ENCODE results near the gene CHST2.

CHST2 gene

DNA sequence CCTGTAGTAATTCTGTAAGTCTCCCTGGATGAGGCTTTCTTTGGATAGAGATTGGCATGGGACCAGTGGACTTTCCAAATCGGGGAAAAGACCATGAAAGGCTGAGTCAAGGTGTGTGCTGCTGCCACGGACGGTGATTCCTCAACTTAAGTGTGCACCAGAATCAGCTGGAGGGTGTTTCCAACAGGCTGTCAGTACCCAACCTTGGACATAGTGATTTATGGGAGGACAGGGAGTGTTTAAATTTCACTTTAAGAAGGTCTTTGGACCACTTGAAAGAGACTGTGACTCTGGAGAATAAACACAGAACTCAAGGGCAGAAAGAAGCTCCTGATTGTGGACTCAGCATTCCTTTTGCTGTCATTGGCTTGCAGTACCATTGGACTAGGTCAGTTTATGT is 20.4 kb upstream of the CHST2 start:
- DNase-seq (ENCODE audit: low read depth) = no peak

DNA sequence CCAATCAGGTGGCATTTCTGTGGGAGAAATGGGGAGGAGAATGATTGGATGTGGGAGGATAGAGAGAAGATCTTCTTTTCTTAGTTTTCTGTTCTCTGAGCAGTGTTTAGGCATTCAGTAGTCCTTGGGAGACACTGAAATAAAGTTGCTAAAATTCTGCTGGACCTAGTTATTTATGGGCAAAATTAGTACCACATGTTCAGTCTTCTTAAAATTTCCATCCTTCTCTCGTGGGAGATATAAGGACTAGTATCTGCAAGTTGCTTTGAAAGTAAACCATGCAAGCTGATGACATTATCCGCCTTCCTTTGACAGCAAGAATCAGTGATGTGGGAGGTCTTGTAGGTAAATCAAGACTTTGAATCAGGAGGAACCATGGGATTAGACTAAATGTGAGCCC is 19.9 kb upstream of the CHST2 start:
- DNase-seq (ENCODE audit: low read depth) = no peak

DNA sequence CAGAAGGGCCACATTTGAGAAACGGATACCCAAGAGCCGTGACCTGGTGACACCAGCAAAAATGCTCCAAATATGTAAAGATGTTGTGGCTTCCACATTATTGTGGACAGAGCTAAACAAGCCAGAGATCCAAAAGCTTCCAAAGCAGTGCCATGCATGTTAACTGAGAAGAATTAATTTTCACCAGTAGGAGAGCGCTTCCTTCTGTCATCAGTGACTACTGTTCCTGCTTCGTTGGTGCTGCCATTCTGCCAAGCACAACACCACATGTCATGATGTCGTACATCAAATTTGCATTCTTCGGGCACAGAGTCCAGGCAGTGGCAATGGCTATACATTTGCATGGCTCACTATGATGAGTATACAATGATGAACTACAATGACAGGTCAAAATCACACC is 19.1 kb upstream of the CHST2 start:
- no peak for DNase-seq (ENCODE audit: low read depth)

DNA sequence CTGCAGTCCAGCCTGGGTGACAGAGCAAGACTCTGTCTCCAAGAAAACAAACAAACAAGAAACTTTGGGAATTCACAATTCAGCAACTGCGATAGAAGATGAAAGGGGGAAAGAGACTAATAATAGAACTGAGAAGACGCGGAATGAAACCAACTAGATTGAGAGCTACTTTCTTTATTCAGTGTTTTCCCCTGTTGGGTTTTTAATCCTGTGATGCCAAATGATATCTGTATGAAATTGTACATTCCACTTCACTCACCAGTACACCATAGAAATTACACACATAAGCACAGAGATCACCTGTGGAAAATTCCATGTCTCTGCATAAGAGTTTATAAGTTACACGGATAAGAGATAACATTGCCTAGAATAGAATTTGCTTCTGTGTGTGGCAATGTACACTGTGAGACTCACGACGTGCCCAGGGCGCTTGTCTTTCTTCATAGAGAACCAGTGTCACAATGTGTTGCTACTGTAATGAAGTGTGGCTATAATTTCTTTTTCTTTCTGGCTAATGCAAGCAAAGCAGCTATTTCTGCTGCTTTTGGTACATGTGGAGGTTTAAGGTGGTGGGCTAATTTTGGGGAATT is 17.7 kb upstream of the CHST2 start:
- no peak for DNase-seq (ENCODE audit: low read depth)

DNA sequence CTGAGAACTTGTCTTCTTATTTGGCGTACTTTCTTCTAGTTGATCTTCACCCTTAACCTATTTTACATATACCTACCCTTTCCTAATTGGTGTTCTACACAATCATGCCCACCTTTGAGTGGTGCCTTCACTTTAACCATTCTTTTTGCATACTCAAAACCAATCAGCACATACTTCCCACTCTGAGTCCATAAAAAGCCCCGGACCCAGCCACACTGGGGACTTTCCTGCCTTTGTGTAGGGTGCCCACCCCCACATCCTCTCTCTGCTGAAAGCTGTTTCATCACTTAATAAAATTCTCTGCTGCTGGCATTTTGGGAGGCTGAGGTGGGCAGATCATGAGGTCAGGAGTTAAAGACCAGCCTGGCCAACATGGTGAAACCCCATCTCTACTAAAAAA is 15.9 kb upstream of the CHST2 start:
- DNase-seq (ENCODE audit: low read depth) = no peak

DNA sequence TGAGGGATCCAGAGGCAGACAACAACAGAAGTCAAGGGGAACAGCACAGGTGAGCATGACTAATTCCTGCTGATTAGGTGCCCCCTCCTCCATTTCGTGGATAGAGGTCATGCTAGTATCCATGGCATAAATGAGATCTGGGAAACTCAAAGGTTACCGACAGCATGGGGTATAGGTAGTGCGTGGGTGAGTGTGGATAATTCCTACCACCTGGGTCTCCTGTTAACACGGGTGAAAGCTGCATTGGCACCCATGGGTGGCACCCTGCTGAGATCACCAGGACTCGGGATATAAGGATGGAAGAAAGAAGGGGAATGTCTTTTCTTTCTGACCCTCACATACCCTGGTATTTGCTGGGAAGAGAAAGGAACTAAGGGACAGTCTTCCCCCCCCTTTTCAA is 14.4 kb upstream of the CHST2 start:
- DNase-seq (ENCODE audit: low read depth) = no peak

DNA sequence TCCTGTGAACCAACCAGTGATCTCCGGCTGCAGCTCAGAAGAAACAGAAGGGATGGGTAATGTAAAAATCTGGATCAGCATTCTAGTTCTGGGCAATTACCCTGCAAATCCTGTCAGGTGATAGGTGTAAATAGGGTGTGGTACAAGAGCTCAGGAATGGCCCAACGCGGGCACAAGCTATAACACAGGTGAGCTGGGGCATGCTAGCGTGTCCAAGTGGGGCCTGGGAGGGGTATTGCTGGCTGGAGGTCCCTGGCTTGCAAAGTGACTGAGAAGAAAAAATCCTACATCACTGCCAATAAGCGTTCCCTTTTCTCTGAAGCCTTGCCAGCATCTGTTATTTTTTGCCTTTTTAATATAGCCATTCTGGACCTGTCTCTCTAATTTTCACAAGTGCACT is 9.7 kb upstream of the CHST2 start:
- no peak for DNase-seq (ENCODE audit: low read depth)

DNA sequence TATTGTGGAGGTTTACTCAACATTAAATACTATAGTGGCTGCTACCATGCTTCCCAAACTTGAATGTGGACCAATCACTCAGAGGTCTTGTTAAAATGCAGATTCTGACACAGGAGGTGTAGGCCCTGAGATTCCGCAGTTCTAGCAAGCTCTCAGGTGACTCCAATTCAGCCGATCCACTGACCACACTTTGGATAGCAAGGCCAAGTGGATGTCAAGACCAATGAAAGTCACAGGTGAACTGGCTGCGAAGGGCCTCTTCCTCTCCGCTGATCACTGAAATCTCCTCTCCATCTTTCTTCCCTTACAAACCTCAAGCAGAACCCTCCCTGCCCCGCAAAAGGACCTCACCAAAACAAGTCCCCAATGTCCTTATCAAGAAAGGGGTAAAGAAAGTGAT is 9.2 kb upstream of the CHST2 start:
- DNase-seq (ENCODE audit: low read depth) = no peak

DNA sequence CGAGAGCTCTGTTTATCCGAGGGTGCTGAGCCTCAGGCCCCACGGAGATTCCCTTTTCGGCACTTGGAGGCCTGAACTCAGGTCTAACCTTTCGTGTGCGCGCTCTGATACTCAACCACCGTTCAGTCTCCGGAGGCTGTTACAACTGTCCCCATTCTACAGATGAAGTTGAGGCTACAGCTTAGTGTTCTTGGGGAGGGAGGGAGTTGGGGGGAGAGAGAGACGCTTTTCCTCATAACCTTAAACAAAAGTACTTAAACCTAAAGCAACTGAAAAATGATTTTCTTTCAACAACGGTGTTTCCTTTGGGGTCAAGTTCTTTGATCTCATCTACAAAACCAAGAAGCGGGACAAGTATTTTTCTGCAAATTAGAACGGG is 952 bp upstream of the CHST2 start:
- no peak for DNase-seq (ENCODE audit: low read depth)

DNA sequence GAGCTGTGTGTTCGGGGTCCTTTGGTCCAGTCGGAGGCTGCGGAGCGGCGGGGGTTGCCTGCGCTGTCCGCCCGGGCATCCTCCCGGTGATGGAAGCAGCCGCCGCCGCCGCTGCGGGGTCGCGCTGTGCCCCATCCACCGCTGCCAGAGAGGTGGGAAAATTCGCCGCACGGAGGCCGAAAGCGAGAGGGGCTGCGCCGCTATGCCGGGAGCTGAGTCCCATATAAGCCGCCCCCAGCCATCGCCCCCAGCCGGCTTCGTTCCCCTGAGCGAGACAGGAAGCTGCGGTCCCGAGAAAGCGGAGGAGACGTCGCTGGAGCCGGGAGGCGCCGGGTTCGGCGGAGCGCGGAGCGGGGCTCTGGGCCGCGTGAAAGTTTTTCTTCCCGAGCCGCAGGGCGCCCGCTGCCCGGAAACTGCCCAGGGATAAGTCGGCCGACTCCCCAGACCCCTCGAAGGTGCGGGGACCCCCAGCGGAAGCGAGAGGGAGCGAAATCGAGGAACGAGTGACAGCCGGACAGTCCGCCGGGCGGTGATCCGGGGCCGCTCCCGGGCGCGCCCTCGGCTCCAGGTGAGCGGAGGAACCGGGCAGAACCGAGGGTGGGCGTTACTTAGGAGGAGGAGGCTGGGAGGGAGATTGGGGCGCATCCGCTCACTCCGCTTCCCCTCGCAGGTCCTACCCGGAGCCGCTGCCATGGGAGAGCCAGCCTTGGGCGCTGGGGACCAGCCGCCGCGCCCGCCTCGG is 574 bp downstream of the CHST2 start:
- DNase-seq (ENCODE audit: low read depth) = no peak

DNA sequence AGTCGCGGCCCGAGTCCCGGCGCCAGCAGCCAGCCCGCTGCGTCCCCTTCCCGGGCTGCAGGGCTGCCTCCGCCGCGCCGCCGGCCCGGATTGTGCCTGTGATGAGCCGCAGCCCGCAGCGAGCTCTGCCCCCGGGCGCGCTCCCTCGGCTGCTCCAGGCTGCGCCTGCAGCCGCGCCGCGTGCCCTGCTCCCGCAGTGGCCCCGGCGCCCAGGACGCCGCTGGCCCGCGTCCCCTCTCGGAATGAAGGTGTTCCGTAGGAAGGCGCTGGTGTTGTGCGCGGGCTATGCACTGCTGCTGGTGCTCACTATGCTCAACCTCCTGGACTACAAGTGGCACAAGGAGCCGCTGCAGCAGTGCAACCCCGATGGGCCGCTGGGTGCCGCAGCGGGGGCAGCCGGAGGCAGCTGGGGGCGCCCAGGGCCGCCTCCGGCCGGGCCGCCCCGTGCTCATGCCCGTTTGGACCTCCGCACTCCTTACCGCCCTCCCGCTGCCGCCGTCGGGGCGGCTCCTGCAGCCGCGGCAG is 1.2 kb downstream of the CHST2 start:
- DNase-seq (ENCODE audit: low read depth) = no peak

DNA sequence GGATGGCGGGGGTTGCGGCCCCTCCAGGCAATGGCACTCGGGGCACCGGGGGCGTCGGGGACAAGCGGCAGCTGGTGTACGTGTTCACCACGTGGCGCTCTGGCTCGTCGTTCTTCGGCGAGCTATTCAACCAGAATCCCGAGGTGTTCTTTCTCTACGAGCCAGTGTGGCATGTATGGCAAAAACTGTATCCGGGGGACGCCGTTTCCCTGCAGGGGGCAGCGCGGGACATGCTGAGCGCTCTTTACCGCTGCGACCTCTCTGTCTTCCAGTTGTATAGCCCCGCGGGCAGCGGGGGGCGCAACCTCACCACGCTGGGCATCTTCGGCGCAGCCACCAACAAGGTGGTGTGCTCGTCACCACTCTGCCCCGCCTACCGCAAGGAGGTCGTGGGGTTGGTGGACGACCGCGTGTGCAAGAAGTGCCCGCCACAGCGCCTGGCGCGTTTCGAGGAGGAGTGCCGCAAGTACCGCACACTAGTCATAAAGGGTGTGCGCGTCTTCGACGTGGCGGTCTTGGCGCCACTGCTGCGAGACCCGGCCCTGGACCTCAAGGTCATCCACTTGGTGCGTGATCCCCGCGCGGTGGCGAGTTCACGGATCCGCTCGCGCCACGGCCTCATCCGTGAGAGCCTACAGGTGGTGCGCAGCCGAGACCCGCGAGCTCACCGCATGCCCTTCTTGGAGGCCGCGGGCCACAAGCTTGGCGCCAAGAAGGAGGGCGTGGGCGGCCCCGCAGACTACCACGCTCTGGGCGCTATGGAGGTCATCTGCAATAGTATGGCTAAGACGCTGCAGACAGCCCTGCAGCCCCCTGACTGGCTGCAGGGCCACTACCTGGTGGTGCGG is 1.9 kb downstream of the CHST2 start:
- DNase-seq (ENCODE audit: low read depth) = peak; percentile 55

DNA sequence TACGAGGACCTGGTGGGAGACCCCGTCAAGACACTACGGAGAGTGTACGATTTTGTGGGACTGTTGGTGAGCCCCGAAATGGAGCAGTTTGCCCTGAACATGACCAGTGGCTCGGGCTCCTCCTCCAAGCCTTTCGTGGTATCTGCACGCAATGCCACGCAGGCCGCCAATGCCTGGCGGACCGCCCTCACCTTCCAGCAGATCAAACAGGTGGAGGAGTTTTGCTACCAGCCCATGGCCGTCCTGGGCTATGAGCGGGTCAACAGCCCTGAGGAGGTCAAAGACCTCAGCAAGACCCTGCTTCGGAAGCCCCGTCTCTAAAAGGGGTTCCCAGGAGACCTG is 2.5 kb downstream of the CHST2 start:
- DNase-seq (ENCODE audit: low read depth) = no peak

DNA sequence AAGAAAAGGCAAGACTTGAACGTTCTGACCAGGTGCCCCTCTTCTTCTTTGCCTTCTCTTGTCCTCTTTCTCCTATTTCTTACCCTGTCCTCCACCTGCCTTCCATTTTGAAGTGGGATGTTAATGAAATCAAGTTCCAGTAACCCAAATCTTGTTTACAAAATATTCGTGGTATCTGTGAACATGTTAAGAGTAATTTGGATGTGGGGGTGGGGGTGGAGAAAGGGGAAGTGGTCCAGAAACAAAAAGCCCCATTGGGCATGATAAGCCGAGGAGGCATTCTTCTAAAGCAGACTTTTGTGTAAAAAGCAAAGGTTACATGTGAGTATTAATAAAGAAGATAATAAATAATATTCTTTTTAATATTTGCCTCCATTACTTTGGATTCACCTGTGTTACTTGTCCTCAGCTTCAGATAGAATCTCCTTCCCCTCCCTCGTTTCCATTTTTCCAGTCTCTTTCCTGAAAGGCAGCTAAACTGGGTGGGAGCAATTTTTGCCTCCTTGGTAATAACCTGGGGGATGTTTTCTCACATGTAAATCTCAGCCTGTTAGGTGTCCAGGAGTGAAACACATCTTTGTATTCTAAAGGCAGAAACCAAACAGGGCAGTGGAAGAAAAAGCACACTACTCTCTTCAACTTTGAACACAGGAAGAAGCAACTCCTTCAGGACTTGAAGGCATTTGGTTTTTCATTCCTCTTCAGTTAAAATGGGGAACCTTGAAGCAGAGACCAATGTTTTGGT is 3.2 kb downstream of the CHST2 start:
- no peak for DNase-seq (ENCODE audit: low read depth)

DNA sequence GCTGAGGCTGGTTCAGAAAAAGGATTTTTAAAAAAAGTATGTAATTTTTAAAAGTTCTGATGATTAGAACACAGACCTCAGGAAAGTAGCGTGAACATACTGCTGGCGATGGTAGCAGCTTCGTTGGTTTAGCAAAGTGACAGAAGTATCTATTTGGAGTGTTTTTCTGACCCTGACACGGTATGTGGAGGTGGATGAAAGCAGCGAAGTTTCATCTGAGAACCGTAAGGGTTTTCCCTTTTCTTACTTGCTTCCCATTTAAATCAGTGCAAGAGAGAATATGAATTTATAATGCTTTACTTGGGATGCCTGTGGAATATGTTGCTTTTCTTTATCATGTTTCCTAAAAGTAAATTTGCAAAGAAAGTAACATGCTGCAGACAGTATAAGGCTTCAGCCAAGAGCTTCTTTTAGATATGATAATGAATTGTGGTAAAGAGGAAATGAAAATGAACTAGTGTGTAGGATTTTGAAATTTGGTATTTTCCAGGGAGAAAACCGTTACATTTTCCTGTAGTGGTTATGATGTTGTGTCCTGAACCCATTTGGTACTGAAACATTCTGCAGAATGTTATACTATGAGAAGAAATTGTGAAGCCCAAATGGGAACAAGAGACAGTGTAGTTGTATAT is 3.9 kb downstream of the CHST2 start:
- DNase-seq (ENCODE audit: low read depth) = no peak

DNA sequence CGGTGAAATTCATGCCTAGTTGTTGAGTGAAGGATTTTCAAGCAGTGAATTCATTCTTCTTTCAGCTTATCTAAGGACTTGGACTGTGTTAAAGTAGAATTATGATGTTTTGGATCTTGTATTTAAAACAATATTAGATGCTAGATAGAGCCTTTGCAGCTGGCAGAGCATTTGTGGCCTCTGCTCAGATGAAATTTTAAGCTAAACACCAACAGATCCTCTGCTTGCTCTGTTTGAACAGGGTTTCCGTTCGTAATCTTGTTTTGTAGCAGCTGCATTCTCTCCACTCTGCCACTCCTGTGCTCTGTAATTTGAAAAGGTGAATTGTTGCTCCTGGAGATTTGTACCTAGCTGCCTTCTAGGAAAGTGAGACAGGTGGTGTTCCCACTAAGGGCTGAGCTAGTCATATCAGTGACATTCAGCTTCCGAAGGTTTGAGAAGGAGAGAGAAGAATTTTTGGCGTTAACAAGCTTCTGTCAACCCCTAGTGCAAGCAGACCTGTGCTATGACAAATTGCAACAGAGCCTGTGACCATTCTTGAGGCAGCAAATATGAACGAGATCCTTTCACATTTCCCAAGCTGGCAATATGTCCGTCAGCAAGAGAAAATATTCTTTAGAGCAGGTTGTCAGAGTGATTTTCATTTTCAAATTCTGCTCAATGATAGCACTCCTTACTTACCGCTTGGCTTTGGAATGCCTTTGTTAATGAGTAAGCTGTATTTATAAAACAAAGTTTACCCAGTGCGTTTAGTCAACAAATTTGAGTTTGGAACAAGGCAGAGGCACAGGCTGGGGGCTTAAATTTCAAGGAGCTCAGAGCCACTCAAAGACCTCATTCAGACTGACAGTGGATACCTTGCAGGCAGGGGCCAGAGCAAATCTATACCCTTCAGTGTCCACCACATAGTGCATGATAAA is 5.3 kb downstream of the CHST2 start:
- DNase-seq (ENCODE audit: low read depth) = no peak

DNA sequence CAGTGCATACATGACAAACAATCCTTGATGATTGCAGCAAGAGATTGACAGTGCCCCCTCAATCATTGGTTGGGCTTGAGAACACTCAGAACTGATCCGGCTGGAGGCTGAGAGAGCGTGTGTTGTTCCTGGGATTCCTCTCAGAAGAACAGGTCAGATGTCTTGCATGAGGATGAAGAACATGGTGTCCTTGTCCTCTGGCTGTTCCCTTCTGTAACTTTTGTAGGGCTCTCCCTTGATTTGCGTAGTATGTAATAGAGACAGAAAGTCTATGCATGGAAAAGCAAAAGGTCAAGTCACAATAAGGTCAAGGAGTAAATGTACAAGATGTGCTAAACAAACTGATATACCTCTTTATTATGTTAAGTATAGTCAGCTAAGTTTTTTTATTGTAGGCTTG is 8.2 kb downstream of the CHST2 start:
- no peak for DNase-seq (ENCODE audit: low read depth)

DNA sequence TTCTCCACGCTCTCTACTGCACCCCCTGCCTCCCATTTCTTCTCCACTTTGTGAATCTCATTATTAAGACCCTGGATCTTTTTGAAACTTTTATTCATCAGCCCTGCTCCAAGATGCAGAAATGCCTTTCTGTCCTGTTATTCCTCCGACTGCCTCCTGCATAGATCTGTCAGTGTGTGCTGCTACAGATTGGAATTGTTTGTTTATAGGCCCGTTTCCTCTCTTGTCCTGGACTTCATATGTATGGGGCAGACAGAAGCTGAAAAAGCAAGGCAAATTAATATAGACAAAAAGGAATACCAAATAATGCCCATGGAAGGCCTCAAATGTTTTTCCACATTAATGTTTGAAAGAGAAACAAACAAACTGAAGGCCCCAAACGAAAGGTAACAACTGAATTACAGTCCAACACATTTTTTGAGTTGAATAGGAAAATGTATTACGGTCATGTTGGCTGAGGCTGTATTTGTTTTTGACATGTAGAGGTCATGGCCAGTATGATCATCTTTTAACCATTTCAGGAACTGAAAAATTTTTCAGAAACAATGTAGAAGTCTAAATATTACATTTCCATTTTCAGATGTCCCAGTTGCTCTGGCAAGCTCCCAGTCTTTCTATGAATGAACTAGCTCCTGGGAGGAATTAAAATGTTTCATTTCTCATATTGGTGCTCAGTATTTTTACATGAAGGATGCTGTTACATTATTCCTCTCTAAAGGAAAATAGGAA is 8.8 kb downstream of the CHST2 start:
- no peak for DNase-seq (ENCODE audit: low read depth)

DNA sequence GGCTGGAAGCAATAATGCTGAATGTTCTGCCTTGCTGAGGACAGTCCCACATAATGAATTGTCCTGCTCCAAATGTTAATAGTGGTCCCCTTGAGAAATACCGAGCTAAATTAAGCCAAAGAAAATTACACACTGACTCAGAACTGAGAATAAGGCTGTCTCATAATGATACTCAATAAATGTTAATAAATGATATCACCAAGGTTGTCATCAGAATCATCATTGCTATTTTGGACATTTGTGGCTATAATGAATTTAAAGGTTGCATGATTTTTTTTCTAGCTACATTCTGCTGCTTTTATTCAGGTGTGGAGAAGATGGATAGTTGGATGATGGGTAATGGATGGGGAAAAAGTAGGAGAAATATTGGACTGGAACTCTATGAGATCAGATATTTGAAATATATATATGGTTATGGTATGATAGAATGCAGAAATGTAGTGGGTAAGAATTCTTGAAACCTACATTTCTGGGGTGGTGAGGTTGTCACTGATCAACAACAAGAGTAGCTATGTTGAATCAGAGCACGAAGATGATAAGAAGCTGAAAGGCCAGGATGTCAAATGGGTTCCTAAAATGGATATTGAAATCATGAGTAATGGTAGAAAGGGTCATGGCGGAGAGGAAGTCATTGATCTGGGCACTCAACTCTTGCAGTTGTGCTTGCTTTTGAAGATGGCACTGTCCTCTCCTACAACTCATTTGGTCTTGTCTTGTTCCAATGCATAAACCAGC is 12.8 kb downstream of the CHST2 start:
- no peak for DNase-seq (ENCODE audit: low read depth)

DNA sequence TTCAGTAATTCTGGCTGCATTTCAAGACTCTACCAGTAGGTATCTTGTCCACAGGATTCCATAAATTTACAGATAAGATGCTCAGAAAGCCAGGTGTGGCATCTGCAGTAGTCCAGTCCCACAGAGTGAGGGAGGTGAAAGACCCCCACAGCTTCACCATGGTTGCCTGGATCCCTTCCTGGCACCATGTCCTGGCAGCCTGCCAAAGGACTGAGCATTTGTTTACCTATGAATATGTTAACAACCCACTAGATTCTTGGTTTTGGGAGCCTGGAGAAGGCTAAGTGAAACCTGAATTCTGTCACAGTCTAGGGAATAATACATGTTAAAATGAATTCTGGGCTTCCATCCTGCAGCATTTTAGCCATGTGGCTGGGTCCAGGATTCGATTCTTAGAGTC is 14.9 kb downstream of the CHST2 start:
- DNase-seq (ENCODE audit: low read depth) = no peak

Data from fibroblast of the conjunctiva (primary cell).